Mammary epithelial cell (primary cell): ENCODE data around the gene ZNF384.

ENCODE experiments used
- EZH2 ChIP-seq: IDR thresholded peaks from 2 replicates; pipeline ENCODE4 v1.6.1; 2012; ENCODE audit warnings: low read length, inconsistent platforms, borderline replicate concordance
- TF ChIP-seq, protein P1 (sequence below), 2 donors: IDR thresholded peaks in 1 of 2; conservative IDR thresholded peaks in 1 of 2; 2 replicates each; pipeline ENCODE4 v1.5.1; 2011 to 2012; ENCODE audit warnings: inconsistent platforms in 2 of 2, low read length in 2 of 2, mild to moderate bottlenecking in 2 of 2, control low read depth in 1 of 2, low read depth in 1 of 2; ENCODE audit not compliant: insufficient read depth in 1 of 2; ENCODE audit errors: extremely low read depth in 1 of 2

DNA sequence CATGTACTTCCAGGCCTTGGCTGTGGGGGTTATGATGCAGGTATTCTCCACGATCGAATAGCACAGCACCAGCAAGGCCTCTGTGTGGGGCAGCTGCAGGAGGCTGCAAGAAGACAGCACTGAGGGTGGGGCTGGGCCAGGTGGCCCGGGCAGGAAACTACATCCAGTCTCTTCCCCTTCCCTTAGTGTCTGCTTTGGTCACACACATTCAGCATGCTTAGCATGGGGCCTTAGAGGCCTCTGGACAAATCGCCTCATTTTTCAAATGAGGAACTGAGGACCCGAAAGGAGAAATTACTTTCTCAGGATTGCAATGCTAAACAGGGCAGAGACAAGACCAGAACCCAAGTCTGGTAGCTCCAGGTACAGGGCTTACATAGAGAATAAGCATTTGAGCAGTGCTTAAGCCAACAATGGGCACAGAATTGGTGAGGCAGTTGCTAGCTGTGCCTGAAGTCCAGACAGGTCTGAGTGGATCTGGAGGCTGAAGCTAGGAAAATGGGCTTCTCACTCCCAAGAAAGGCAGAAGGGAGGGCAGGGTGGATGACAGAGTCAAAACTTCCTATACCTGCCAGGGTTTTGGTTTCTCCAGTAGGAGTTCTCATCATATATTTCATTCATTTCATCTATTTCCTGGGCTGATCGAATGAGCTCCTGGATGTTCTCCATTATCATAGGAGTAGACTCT lies 45.5 kb downstream of the ZNF384 start:
- TF ChIP-seq, protein P1, sequence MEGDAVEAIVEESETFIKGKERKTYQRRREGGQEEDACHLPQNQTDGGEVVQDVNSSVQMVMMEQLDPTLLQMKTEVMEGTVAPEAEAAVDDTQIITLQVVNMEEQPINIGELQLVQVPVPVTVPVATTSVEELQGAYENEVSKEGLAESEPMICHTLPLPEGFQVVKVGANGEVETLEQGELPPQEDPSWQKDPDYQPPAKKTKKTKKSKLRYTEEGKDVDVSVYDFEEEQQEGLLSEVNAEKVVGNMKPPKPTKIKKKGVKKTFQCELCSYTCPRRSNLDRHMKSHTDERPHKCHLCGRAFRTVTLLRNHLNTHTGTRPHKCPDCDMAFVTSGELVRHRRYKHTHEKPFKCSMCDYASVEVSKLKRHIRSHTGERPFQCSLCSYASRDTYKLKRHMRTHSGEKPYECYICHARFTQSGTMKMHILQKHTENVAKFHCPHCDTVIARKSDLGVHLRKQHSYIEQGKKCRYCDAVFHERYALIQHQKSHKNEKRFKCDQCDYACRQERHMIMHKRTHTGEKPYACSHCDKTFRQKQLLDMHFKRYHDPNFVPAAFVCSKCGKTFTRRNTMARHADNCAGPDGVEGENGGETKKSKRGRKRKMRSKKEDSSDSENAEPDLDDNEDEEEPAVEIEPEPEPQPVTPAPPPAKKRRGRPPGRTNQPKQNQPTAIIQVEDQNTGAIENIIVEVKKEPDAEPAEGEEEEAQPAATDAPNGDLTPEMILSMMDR (conservative IDR thresholded peaks at IDR 0.05 in 1 of 2, IDR thresholded peaks at IDR 0.05 in 1 of 2; ENCODE audit: extremely low read depth in 1 of 2, insufficient read depth in 1 of 2, low read depth in 1 of 2, low read length in 2 of 2) = no peak
- no peak for TF ChIP-seq EZH2
